GM19372 (cell line): Measurements from ENCODE around the gene TGFB2.

Source experiments
- ATAC-seq: cut with Tn5 transposase; IDR thresholded peaks from one replicate; pipeline ENCODE4 v1.9.1; 2021; ENCODE audit warnings: mild to moderate bottlenecking, low read depth, moderate library complexity; ENCODE audit not compliant: unreplicated experiment

The TGFB2 gene

DNA sequence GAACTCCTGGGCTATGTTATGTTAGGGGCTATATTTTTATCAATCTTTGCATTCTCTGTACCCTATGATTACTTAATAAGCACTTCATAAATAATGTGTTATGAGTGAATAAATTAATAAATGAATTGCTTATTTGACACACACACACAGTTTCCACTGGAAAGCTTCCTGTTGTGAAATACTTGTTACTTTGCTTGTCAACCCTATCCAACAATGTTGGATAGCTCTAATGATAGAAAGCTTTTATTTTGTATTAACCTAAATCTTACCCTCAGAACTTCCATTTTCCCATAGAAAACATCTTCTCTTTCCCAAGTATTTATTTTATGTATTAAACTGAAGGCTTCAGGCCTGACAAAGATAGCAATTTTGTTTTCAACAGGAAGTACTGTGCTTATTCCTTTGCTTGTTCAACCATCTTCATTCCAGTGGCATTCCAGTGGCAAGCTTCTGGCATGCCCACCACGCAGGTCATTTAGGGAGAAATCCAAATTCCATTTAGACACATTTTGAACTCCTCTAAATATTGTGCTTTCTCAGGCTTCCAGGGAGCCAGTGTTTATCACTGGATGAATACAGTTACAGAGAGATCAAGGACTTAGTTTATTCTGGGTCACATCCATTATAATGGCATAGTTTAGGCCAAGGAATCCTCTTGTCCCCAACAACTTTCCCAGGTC, 134.4 kb downstream of the TGFB2 start:
- ATAC-seq: no peak

DNA sequence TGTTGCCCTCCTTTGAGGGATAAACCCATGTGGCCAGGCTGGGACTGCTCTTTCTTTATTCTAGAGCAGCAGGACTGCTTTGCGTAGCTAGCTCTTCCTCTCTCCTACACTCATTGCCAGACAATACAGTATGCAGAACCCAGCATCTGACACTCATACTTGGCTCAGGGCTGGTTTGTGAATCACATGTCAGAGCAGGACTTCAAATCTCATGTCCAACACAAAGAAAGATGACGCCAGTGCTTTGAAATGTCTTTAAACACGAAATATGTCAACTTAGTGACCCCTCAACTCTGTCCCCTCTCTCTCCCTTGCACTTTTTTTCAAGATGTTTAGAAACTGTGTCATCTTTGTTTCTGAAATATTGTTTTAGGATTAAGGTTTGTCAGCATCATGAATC, 135.0 kb downstream of the TGFB2 start:
- no peak for ATAC-seq

DNA sequence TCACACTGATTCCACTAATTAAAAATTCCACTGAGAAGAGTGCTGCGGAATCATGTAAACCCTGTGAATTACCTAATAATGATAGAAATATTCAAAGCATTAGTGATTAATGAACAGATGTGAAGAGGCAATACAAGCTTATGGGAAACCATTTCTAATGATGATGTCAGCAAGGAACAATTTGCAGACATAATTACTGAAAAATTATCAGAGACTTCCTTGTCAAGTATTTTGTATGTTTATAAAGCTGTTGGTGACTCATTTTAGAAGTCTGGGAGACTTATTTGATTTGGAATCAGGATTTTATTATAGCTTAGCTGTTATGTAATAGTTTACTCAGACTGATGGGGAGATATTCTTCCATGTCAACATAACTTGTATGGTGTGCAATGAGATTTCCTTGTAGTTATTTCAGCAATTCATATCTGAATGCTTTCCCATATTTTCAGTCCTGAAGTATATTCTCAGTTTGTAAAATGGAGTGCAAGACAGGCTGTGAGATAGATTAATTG, 135.5 kb downstream of the TGFB2 start:
- no peak for ATAC-seq

DNA sequence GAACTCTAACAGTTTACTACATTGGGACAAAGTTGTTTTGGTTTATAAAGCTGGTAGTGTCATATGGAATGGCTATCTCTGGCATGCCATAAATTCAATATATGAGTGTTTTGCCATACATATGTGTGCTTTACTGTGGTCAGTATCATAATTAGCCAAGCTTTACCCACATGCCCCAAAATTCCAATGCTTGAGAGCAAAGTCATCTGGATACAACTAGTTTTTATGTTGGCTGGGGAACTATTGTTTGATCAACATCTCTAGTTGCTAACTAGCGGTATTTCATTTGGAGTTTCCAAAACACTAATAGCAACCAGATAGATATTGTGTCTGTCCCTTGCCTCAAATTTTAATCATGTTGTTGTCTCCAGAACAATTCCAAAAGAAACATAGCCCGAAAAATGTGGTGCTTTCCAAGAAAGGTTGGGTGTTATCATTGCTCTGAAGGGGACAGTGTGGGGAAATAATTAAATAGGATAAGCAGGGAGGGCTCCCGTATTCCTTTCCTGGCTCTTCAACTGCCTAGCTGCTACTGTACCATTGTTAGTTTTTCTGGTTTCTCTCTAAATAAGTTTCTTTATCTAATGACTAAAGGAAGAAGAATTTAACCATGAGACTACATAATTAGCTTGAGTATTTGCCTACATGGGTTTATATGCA, 136.1 kb downstream of the TGFB2 start:
- no peak for ATAC-seq

DNA sequence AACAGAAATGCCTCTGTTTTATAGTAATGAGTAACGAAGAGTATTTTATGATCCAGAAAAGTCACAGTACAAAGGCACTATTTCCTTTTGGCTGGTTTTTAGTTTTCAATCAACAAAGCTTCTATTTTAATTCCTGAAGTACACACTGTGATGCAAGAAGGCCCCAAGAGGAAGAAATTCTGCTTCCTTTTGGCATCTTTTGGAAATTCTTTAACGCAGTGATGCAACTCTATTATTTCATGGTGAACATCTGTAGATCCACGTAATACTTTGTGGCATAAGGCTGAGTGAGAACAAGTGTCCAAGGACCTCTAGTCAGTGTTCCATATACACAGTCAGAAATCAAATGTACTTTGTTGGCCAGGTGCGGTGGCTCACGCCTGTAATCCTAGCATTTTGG, 137.5 kb downstream of the TGFB2 start:
- no peak for ATAC-seq

DNA sequence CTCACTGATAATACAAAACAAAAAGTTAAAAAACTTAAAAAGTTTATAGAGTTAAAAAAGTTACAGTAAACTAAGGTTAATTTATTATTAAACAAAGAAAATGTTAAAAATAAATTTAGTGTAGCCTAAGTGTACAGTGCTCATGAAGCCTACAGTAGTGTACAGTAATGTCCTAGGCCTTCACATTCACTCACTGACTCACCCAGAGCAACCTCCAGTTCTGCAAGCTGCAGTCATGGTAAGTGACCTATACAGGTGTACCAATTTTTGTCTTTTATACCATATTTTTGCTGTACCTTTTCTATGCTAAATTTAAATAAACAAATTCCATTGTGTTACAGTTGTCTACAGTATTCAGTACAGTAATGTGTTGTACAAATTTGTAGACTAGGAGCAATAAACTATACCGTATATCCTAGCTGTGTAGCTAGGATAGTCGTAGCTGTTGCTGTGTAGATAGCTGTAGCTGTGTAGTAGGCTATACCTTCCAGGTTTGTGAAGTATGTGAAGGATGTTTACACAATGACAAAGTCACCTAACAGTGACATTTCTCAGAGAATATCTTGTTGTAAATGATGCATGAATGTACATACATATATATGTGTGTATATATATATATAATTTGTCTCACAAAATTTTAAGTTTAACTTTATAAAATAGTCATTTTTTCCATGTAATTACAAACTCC, 140.2 kb downstream of the TGFB2 start:
- ATAC-seq: no peak

DNA sequence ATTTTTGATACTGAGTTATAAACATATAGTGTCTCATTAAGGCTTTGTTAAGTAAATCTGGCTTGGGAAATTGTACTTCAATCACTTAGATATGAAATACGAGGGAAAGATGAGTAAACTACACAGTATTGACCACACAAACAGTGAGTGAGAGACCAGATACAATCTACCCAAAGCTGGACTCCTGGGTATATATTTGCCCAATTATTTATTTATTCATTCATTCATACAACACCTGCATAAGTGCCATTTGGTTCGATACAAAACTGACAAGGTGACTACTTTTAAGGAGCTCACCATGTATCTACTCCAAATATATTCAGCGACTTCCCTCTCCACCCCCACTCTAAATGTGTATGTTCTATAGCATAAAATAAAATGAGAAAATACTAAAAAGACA, 143.4 kb downstream of the TGFB2 start:
- no peak for ATAC-seq

DNA sequence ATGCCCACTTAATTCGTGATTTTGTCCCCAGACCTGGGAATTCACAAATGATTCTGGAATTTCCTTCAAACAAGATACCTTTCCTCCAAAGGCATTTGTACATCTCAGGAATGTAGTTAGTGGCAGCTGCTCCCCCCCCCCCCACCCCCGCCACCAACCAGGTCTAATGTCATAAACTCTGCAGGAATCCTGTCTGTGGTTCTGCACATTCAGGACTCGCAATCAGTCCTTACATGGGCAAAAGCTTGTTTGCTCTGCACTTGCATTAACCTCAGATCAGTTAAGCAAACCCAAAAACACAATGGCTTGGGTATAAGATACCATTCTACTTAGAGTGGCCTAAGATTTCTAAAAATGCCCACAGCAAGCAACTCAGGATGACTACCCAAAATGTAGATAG, 143.8 kb downstream of the TGFB2 start:
- no peak for ATAC-seq

DNA sequence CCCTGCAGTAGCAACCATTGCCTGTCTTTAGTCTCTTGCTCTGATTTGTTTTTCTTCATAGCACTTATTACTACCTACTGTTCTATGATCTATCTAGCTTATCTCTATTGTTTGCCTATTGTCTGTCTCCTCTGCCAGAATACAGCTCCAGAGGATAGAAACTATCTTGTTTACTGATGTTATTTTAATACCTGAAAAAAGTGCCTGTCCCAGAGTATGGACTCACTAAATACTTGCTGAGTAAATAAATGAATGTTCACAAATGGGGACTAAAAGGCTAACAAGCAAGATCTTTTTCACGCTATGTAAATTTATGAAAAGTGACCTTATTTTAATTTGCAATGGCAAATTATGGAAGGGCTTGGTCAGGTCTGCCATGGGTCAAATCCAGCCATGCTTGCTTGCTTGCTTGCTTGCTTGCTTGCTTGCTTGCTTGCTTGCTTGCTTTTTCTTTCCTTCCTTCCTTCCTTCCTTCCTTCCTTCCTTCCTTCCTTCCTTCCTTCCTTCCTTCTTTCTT, 145.3 kb downstream of the TGFB2 start:
- ATAC-seq: no peak

DNA sequence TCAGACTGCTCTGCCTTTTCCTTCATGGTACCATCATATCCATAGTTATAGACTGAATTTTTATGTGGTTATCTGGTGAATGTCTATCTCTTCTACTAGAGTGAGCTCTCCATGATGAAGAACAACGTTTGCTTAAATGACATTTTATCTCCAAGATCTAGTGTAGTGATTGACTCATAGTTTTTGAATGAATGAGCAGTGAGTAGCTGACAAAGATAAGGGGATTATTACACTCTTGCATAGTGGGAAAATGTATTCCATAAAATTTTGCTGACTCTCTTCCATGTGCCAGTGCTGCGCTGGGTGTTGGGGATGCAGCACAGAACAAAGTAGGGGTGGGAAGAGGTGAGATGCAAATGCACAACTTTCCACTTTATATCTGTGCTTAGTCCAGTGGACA, 147.7 kb downstream of the TGFB2 start:
- no peak for ATAC-seq

DNA sequence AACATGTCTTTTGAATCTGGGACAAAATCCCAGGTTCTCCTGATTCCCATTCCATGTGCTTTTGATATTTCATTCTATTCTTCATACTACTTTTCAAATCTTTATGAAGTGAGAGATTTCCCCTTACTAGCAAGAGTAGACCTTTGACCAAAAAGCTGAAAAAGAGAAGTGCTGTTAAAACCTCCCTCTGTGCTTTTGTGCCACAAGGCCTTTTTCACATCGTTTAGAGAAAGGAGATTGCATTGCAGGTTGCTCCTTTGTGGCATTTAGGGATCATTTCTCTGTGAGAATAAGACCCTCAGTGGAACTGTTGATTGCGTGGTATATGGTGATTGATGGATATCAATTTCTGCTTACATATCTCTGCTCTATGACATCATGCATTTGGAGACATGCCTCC, 148.8 kb downstream of the TGFB2 start:
- ATAC-seq: no peak
